GM21723 (cell line): ENCODE data around the gene ITGB5.

Experiments
- ATAC-seq: cut with Tn5 transposase; IDR thresholded peaks from one replicate; pipeline ENCODE4 v1.9.1; 2021; ENCODE audit warnings: mild to moderate bottlenecking, moderate library complexity; ENCODE audit not compliant: unreplicated experiment

Gene ITGB5

DNA sequence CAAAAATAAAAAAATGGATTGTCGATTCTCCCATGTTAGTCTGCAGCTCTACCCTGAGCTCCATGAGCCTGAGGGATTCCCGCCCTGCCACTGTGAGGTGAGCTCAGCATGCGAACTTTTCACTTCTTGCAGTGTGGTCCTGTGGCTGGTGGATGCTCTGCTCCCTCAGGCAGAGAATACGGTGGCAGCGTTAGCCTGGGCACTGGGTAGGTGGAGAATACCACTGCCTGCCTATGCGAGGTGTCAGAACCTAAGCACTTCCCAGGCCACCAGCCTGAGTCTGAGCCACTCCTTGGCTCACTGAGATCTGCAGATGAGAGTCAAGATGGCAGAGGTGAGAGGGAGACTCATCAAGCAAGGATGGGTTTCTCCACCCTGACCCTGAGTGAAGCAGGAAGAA is 70.1 kb downstream of the ITGB5 start:
- ATAC-seq: no peak

- no peak for ATAC-seq
Measured at GRCh38 chr3:124816206-124816605, 71.0 kb downstream of the ITGB5 start.

DNA sequence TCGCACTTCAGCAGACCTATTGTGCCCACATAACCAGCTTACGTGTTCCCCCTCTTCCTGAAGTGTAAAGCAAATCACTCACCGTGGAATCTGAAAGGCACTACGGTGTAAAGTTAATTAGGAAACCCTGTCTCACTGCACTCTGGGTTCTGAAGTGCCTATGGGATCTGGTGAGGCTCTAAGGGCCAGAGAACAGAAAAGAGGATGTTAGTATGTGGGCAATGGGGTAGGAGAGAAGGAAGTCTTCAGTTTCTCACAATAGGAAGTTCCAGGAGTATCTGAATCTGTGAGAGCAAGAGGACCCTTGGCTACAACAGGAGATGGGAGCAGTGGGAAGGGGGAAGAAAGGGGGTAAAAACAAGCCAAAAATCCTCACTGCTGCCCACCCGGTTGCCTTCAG is 71.4 kb downstream of the ITGB5 start:
- ATAC-seq: no peak

GRCh38 chr3:124814620-124815421 is 72.3 kb downstream of the ITGB5 start:
- no peak for ATAC-seq

GRCh38 chr3:124813541-124813940 is 73.6 kb downstream of the ITGB5 start:
- ATAC-seq: no peak

DNA sequence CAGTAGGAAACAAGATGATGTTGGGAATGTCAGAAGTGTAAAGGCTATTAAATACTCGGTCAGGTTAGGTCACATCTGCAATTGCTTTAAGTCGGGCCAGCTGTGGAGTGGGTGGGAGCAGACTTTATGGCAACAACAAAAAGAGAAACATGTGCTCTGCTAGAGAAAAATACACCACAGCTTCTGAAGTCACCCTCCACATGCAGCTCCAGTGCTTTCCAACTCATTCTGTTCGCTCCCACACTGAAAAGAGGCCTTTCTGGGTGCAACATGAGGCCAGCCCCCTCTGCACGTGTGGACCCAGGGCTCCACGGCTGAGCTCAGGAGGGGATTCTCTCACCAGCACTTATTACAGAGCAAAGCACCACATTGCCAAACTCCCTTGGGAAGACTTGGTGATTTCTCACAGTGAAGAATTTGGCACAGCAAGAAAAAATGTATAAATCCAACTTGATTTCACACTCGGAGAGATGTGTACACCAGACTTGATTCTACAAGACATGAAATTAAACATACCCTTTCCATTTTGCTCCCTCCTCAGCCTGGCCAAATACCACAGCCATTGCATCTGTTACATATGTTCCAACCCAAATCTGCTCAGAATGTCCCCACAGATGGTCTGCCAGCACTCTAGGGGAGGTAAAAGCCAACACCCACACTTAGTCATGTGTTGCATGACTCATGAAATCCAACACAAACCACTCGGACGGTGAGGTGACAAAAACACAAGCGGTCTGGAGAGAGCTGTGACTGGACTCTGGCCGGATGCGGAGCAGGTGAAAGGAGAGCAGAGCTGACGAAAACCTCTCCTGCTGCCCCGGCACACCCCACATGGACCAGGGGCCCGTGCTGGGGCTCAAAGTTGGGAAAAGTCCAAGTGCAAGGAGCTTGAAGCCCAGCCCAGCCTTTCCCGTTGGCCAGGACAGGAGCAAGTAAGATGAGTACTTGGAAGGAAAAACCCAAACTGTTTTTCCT is 74.6 kb downstream of the ITGB5 start:
- no peak for ATAC-seq

DNA sequence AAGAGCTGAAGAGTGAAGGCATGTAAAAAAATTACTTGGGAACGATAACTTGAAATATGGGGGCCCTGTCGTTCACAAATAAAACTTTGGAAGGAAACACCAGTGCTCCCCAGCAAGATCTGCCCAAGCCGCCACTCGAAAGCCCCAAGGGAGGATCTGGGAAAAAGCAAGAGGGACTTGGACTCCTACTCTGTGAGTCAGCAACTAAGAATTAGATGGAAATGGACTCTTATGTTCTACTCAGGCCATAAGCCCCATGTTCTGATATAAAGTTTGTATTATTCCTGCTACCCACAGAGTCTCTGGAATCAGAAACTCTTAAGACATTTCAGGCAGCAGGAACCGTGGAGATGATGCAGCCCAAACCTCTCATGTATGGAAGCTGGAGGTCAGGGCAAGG is 75.7 kb downstream of the ITGB5 start:
- ATAC-seq: no peak

GRCh38 chr3:124810970-124811369 is 76.2 kb downstream of the ITGB5 start:
- ATAC-seq: no peak

DNA sequence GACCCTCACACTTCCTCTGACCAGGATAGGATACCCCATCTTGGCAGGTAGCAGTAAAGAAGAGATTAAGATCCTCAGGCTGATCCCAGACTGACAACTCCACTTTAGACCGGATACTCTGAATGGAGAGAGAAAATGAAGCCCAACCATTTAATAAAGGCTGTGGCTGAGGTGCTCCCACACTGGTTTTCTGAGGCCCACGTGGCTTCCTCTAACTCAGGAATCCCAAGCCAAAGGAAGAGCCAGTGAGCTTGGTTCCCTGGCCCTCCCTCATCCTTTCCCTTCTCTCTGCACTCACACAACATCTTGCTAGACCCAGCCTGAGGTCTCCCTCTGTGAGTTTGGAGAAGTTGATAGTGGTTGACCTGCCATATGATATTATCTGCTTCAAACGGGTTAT is 78.1 kb downstream of the ITGB5 start:
- ATAC-seq: no peak

- no peak for ATAC-seq
Measured at GRCh38 chr3:124805671-124806070, 81.5 kb downstream of the ITGB5 start.

- ATAC-seq: no peak
Measured at GRCh38 chr3:124804875-124805274, 82.3 kb downstream of the ITGB5 start.

GRCh38 chr3:124802702-124803101 is 84.5 kb downstream of the ITGB5 start:
- no peak for ATAC-seq

DNA sequence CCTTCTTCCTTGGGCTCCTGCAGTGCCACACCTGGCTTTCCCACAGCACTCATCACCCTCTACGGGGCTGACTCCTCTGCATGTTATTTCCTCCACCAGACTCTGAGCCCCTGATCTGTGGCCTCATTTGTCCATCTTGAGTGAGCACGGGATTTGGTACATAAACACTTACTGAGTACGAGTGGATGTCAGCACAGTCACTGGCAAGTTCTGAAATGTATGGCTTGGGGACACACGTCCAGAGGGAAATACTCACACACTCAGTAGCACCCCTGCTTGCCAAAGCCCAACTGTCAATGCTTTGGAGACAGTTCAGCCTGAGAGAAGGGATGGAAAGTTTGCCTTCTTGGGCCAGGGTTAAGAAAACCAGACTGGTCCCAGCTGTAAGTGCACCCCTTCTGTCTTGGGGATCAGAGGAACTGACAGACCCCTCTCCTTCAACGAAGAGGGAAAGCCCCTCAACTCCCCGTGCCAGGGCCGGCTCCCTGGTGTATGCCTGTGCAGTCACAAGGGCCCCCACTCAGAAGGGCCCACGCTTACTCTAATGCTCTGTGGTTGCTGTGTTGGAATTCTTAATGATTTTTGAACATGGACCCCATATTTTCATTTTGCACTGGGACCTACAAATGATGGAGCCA is 85.0 kb downstream of the ITGB5 start:
- no peak for ATAC-seq

DNA sequence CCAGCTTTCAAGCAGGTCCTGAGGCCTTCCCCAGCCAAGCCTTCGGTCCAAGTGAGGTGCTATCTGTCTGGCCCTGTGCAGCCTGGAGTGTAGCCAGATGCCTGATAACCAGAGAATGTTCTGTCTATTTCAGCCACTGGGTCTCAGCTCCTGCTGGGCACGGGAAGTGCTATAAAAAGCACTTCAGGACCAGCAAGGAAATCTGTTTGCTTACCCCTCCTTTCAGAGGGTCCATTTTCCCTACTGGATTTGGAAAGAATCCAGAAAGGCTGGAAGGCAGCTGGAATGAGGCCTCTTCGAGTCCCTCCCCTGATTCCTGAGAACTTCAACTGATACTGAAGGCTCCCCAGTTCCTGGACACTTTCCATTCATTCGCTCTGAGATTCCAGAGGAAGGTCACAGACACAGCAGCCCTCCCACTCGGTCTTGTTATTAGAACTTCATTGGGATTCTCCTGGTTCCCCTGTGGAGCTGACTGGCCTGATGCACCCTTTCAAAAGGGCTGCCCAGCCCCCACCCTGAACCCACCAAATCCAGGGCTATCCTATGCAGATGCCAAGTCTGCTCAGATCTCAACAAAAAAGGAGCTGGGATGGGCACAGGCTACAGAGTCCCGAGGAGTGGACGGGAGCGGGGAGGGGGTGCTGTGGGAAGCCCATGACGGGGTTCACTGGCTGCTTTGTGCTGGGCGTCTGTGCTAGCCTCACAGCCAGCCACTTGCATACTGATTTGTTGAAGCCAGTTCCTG is 86.5 kb downstream of the ITGB5 start:
- no peak for ATAC-seq

GRCh38 chr3:124800076-124800475 is 87.1 kb downstream of the ITGB5 start:
- ATAC-seq: no peak

- no peak for ATAC-seq
Measured at GRCh38 chr3:124799676-124800075, 87.5 kb downstream of the ITGB5 start.

- no peak for ATAC-seq
Measured at GRCh38 chr3:124797426-124797945, 89.7 kb downstream of the ITGB5 start.

DNA sequence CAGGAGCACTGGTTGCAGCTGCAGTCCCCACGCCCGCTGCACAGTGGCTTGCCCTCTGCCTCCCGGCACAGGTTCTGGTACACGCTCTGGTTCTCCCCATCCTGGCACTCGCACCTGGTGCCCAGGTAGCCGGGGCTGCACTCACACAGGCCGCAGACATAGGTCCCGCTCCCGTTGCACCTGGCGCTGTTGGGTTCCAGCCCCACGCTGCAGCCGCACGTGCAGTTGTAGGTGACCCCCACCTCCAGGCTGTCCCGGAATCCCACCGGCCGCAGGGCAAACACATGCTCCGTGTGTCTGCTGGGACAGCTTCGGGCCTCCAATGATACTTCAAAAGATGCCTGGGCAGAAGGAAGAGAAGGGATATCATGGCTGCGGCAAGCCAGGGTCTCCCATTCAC is 90.7 kb downstream of the ITGB5 start:
- no peak for ATAC-seq

- ATAC-seq: no peak
Measured at GRCh38 chr3:124793054-124793739, 94.0 kb downstream of the ITGB5 start.
